GM12873 (cell line): ENCODE results near the gene ATAD5.

Experiments
- TF ChIP-seq, protein P1 (sequence below): IDR thresholded peaks from 2 replicates; pipeline ENCODE4 v1.5.1; 2012; ENCODE audit warnings: low read depth, mild to moderate bottlenecking, moderate library complexity, low read length, control low read depth; ENCODE audit not compliant: insufficient read depth; ENCODE audit errors: missing control alignments

ATAD5 gene

DNA sequence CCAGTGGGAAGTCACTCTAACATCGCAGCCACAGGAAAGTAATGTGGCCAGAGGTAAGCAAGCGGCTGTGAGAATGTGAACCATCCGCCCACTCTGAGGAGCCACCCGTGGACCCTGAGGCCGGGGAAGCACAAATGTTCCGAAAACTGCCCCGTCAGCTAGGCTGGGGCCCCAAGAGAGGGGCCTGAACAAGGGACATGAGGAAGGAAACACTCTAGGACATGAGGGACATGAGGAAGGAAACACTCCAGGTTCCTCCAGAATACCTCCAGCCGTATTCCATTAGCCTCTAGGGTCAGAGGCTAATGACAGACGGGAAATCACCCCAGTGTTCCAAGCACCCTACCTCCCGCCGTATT, 74.0 kb downstream of the ATAD5 start:
- TF ChIP-seq, protein P1, sequence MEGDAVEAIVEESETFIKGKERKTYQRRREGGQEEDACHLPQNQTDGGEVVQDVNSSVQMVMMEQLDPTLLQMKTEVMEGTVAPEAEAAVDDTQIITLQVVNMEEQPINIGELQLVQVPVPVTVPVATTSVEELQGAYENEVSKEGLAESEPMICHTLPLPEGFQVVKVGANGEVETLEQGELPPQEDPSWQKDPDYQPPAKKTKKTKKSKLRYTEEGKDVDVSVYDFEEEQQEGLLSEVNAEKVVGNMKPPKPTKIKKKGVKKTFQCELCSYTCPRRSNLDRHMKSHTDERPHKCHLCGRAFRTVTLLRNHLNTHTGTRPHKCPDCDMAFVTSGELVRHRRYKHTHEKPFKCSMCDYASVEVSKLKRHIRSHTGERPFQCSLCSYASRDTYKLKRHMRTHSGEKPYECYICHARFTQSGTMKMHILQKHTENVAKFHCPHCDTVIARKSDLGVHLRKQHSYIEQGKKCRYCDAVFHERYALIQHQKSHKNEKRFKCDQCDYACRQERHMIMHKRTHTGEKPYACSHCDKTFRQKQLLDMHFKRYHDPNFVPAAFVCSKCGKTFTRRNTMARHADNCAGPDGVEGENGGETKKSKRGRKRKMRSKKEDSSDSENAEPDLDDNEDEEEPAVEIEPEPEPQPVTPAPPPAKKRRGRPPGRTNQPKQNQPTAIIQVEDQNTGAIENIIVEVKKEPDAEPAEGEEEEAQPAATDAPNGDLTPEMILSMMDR: no peak

DNA sequence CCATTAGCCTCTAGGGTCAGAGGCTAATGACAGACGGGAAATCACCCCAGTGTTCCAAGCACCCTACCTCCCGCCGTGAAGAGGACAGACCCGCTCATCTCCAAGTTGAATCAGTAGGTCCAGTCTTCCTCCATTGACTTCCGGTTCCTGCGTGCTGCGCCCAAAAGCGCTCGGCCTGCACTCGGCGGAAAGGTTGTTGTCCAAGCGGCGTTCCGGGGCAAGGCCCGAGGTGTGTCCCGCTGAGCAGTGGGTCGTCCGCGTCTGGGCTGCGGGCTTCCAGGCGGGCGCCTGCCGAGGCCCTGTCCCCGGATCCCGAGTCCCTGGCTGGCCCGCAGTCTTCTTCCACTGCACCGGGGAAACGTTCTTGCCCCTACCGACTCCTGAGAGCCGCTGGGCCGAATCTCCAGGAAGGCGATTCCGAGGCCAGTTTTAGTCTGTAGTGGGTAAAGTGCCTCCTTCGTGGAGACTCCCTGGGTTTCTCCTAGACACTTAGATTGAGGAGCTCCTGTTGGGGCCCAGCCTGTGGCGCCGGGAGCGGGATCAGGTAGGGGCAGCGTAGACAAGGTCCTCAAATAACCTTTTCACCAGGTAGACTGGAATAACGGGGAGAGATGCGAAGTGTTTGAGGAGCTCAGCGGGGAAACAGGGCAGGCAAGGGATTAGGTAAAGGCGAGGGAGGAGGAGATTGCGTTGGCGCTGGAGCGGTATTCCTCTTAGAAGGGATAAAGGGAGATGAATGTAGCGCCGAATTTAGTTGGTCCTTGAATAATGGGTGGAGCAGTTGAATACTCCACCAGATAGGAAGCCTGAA, 74.5 kb downstream of the ATAD5 start, which contains the start of gene TEFM:
Gene TEFM (minus strand): TSS at position 138 of the 811 bp plus-strand sequence. CDS start 40 bp downstream, at position 98.
- TF ChIP-seq, protein P1: peak; percentile 1

DNA sequence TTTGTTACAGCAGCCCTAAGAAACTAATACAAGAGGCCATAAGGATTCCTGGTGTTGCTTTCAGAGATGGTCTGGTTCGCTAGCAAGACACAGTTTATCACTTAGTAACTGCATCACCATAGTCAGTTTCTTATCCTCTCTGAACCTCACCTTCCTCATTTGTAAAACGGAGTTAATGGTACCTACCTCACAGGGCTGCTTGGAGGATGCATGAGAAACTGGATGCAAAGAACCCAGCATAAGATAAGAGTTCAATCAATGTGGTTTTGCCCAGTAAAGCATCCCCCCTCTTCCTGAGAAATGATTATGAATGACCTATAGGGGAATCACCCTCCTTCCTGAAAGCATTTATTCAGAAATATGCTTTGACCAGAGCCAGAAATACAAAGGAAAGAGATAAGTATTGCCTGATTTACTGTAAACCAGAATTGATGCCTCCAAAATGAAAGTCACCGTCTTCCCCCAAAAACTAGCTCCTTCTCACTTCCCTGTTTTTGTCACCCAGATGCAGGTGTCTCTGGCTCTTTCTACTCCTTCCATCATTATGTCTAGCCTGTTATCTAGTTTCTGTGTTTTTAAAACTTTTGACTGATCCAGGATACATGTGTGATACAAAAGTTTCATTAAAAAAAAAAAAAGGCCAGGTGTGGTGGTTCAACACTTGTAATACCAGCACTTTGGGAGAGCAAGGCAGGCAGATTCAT, 77.1 kb downstream of the ATAD5 start:
- TF ChIP-seq, protein P1: no peak

DNA sequence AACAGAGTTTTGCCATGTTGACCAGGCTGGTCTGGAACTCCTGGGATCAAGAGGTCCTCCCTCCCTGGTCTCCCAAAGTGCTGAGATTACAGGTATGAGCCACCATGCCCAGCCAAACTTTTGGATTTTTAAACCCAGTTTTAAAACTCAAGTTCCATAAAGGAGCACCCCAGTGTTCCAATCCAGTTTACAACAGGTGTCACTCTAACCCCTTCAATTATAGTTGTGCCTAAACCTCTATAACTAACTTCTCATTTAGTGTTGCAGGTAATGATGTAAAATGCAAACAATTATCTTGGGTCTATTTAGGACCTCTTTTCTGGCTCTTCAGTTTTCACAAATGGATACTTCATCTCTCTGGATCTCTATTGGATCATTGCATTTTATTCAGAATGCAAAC, 82.2 kb downstream of the ATAD5 start:
- TF ChIP-seq, protein P1: no peak

DNA sequence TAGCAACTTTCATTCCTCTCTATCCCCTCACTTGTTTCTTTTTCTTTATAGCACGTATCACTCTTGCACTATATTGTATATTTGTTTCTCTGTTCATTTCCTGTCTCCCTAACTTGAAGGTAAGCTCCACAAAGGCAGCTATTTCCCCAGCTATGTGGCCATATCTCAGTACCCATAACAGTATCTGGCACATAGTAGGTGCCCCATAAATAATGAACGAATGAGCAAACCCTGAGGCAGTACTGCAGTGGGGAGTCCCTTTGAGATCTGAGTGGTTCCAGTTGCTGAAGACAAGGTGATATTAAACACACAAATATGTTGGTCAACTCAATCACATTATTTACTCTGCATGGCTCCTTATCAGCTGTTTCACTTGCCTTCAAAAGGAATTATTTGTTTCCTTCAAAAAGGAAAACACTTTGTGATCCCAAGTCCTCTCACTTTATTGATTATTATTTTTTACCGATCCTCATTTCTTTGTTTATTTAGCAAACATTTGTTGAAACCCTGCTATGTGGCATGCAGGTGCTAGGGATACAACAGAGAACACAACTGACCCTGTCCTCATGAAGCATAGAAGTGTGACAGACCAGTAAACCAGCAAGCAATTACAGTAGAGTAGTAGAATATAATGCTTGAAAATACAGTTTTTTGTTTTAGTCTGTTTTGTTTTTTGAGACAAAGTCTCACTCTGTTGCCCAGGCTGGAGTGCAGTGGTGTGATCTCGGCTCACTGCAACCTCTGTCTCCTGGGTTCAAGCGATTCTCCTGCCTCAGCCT, 84.3 kb downstream of the ATAD5 start:
- TF ChIP-seq, protein P1: no peak

DNA sequence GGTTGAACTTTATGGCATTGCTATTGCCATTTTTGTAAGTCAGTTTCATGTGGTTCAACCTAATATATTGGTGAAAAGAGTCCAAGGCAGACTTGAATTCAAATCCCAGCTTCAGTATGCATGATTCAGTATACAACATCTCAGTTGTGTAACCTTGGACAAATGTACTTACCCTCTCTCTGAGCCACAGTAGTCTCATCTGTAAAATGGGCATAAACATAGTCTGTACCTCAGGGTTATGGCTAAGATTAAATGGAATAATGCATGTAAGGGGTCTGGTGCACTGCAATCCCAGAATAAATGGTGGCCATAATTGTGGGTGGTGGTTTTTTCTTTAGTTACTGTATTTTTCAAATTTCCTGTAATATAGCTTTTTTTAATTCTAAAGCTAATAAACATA, 85.3 kb downstream of the ATAD5 start:
- TF ChIP-seq, protein P1: no peak

DNA sequence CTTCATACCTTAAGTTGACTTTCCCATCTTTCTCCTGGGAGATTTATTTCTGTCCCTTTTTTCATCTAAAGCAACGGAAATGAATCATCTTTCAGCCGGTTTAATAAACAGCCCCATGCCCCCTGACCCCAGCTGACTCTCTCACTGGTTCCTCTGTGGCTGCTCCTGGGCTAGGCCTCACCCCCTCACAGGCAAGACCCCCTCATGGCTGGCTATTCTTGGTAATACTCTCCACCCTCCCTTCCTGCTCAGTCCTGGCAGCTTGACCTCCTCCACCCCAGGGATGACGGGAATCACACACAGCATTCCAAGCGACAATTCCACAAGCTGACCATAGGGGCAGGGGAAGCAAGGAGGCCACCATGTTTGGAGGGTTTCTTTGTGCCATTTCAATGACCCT, 88.5 kb downstream of the ATAD5 start:
- TF ChIP-seq, protein P1: no peak
